Stimulated activated effector memory CD8-positive, alpha-beta T cell treated with anti-CD3 and anti-CD28 coated beads, Interleukin-12 subunit alpha, Interleukin-12 subunit beta, amount 100 ng/mL, for 72 hours (primary cell): ENCODE measurements around the gene OR2M5.

Experiments
- ATAC-seq: fragments of 150-1000 bp; cut with Tn5 transposase; 2 replicates; pipeline ENCODE4 v1.10.0; 2021
- DNase-seq, 2 donors: peaks; one replicate each; pipeline ENCODE4 v3.0.0; 2021 to 2022; ENCODE audit warnings: low spot score in 2 of 2
- H3K27ac Mint-ChIP-seq: one replicate; pipeline ENCODE4 v1.8.0; 2022; ENCODE audit warnings: mild to moderate bottlenecking, mixed read lengths
- H3K36me3 Mint-ChIP-seq: one replicate; pipeline ENCODE4 v1.8.0; 2022; ENCODE audit warnings: mild to moderate bottlenecking, mixed read lengths
- H3K4me1 Mint-ChIP-seq: one replicate; pipeline ENCODE4 v1.8.0; 2022; ENCODE audit warnings: mixed read lengths
- H3K4me3 Mint-ChIP-seq: one replicate; pipeline ENCODE4 v1.8.0; 2022; ENCODE audit warnings: mild to moderate bottlenecking, mixed read lengths
- H3K9me3 Mint-ChIP-seq: one replicate; pipeline ENCODE4 v1.8.0; 2022; ENCODE audit warnings: mixed read lengths

The OR2M5 gene

GRCh38 chr1:248144513-248145198 is at the start of gene OR2M5:
OR2M5 (plus strand) TSS chr1:248145148; CDS start chr1:248145148, 0 bp downstream.
- H3K9me3 Mint-ChIP-seq: peaks cover 15% of the 10 kb centered on the region
- H3K36me3 Mint-ChIP-seq: no peaks in the 10 kb centered on the region
- ATAC-seq: no peak
- no peak within 1 kb of the TSS for H3K4me3 Mint-ChIP-seq
- no peak within 1 kb of the TSS for H3K27ac Mint-ChIP-seq
- no peak for DNase-seq
- no peaks in the 10 kb centered on the region for H3K4me1 Mint-ChIP-seq

- ATAC-seq (no peak), DNase-seq (no peak)
- H3K9me3 Mint-ChIP-seq: peaks cover 11% of the 10 kb centered on the region
- no peaks in the 10 kb centered on the region for H3K4me1 Mint-ChIP-seq
- H3K4me3 Mint-ChIP-seq: no peak overlapping the region
- no peaks in the 10 kb centered on the region for H3K36me3 Mint-ChIP-seq
- no peak overlapping the region for H3K27ac Mint-ChIP-seq
These were observed 46.4 kb upstream of the OR2M5 start for GRCh38 chr1:248098529-248098928.

- ATAC-seq: no peak
- Mint-ChIP-seq H3K4me3 (no peak overlapping the region), H3K27ac (no peak overlapping the region), H3K36me3 (no peaks in the 10 kb centered on the region), H3K4me1 (no peaks in the 10 kb centered on the region), H3K9me3 (peaks cover 12% of the 10 kb centered on the region)
- no peak for DNase-seq
These were observed 42.1 kb upstream of the OR2M5 start for GRCh38 chr1:248102847-248103246.

GRCh38 chr1:248111157-248111556 is 33.8 kb upstream of the OR2M5 start:
- no peaks in the 10 kb centered on the region for H3K36me3 Mint-ChIP-seq
- ATAC-seq: no peak
- no peaks in the 10 kb centered on the region for H3K4me1 Mint-ChIP-seq
- no peak overlapping the region for H3K4me3 Mint-ChIP-seq
- H3K9me3 Mint-ChIP-seq: peaks cover 30% of the 10 kb centered on the region
- no peak for DNase-seq
- H3K27ac Mint-ChIP-seq: no peak overlapping the region

GRCh38 chr1:248114890-248115289 is 30.1 kb upstream of the OR2M5 start:
- Mint-ChIP-seq H3K36me3 (no peaks in the 10 kb centered on the region), H3K9me3 (peaks cover 23% of the 10 kb centered on the region), H3K27ac (no peak overlapping the region), H3K4me3 (no peak overlapping the region), H3K4me1 (no peaks in the 10 kb centered on the region)
- ATAC-seq (no peak), DNase-seq (no peak)

- DNase-seq: no peak
- H3K4me3 Mint-ChIP-seq: no peak overlapping the region
- no peaks in the 10 kb centered on the region for H3K4me1 Mint-ChIP-seq
- no peaks in the 10 kb centered on the region for H3K36me3 Mint-ChIP-seq
- H3K9me3 Mint-ChIP-seq: peaks cover 26% of the 10 kb centered on the region
- ATAC-seq: no peak
- H3K27ac Mint-ChIP-seq: no peak overlapping the region
These were observed 17.3 kb upstream of the OR2M5 start for GRCh38 chr1:248127653-248128052.

GRCh38 chr1:248136811-248137210 is 8.1 kb upstream of the OR2M5 start:
- Mint-ChIP-seq H3K27ac (no peak overlapping the region), H3K36me3 (no peaks in the 10 kb centered on the region), H3K4me3 (no peak overlapping the region), H3K4me1 (no peaks in the 10 kb centered on the region), H3K9me3 (peaks cover 8% of the 10 kb centered on the region)
- ATAC-seq: no peak
- no peak for DNase-seq

GRCh38 chr1:248140846-248141245 is 4.1 kb upstream of the OR2M5 start:
- Mint-ChIP-seq H3K9me3 (peaks cover 10% of the 10 kb centered on the region), H3K4me3 (no peak overlapping the region), H3K36me3 (no peaks in the 10 kb centered on the region), H3K27ac (no peak overlapping the region), H3K4me1 (no peaks in the 10 kb centered on the region)
- DNase-seq (no peak), ATAC-seq (no peak)

- no peak for DNase-seq
- Mint-ChIP-seq H3K9me3 (peaks cover 10% of the 10 kb centered on the region), H3K4me3 (no peak overlapping the region), H3K36me3 (no peaks in the 10 kb centered on the region), H3K27ac (no peak overlapping the region), H3K4me1 (no peaks in the 10 kb centered on the region)
- no peak for ATAC-seq
These were observed 1.6 kb upstream of the OR2M5 start for GRCh38 chr1:248143311-248143710.

GRCh38 chr1:248152056-248152827 is 7.3 kb downstream of the OR2M5 start:
- no peak for ATAC-seq
- DNase-seq: no peak
- no peak overlapping the region for H3K4me3 Mint-ChIP-seq
- H3K9me3 Mint-ChIP-seq: peaks cover 5% of the 10 kb centered on the region
- H3K36me3 Mint-ChIP-seq: no peaks in the 10 kb centered on the region
- no peaks in the 10 kb centered on the region for H3K4me1 Mint-ChIP-seq
- no peak overlapping the region for H3K27ac Mint-ChIP-seq

GRCh38 chr1:248155927-248156326 is 11.0 kb downstream of the OR2M5 start:
- ATAC-seq: no peak
- Mint-ChIP-seq H3K4me1 (no peaks in the 10 kb centered on the region), H3K4me3 (no peak overlapping the region), H3K9me3 (no peaks in the 10 kb centered on the region), H3K36me3 (no peaks in the 10 kb centered on the region), H3K27ac (no peak overlapping the region)
- DNase-seq: no peak

- Mint-ChIP-seq H3K9me3 (no peaks in the 10 kb centered on the region), H3K27ac (no peak overlapping the region), H3K36me3 (no peaks in the 10 kb centered on the region), H3K4me3 (no peak overlapping the region), H3K4me1 (no peaks in the 10 kb centered on the region)
- no peak for ATAC-seq
- DNase-seq: no peak
These were observed 13.8 kb downstream of the OR2M5 start for GRCh38 chr1:248158758-248159157.

GRCh38 chr1:248164031-248164430 is 19.1 kb downstream of the OR2M5 start:
- DNase-seq (no peak), ATAC-seq (no peak)
- H3K27ac Mint-ChIP-seq: no peak overlapping the region
- no peaks in the 10 kb centered on the region for H3K4me1 Mint-ChIP-seq
- no peak overlapping the region for H3K4me3 Mint-ChIP-seq
- H3K9me3 Mint-ChIP-seq: no peaks in the 10 kb centered on the region
- no peaks in the 10 kb centered on the region for H3K36me3 Mint-ChIP-seq

- Mint-ChIP-seq H3K4me3 (no peak overlapping the region), H3K9me3 (no peaks in the 10 kb centered on the region), H3K36me3 (no peaks in the 10 kb centered on the region)
These were observed 20.2 kb downstream of the OR2M5 start for GRCh38 chr1:248165186-248165585.

GRCh38 chr1:248174521-248174920 is 29.6 kb downstream of the OR2M5 start, which contains the start of gene OR2M2:
OR2M2 (plus strand) TSS chr1:248174821; CDS start chr1:248179986, 5,165 bp downstream.
- no peaks in the 10 kb centered on the region for H3K4me1 Mint-ChIP-seq
- ATAC-seq (no peak), DNase-seq (no peak)
- H3K27ac Mint-ChIP-seq: no peak within 1 kb of the TSS
- H3K36me3 Mint-ChIP-seq: no peaks in the 10 kb centered on the region
- no peak within 1 kb of the TSS for H3K4me3 Mint-ChIP-seq
- H3K9me3 Mint-ChIP-seq: no peaks in the 10 kb centered on the region

More at GRCh38 chr1:248165186-248165585, 20.2 kb downstream of the OR2M5 start:
- DNase-seq (no peak), ATAC-seq (no peak)
- Mint-ChIP-seq H3K4me1 (no peaks in the 10 kb centered on the region), H3K27ac (no peak overlapping the region)

- Mint-ChIP-seq H3K4me1 (no peaks in the 10 kb centered on the region), H3K4me3 (no peak overlapping the region), H3K27ac (no peak overlapping the region), H3K9me3 (peaks cover 16% of the 10 kb centered on the region), H3K36me3 (no peaks in the 10 kb centered on the region)
- no peak for DNase-seq
- no peak for ATAC-seq
These were observed 39.0 kb downstream of the OR2M5 start for GRCh38 chr1:248183996-248184395.
